ENCODE results near the gene ASPHD1. TPM values are rescaled to one million over a fixed set of nuclear protein-coding genes. Genes with fewer than 3 reads are reported as not detected.

ASPHD1 gene
- total RNA-seq, 1 experiment from 2014 or later, result 2.0 TPM

GRCh38 chr16:29898135-29898803 lies 2.0 kb upstream of the ASPHD1 start:
- TF ChIP-seq CTCF (conservative IDR thresholded peaks at IDR 0.05; ENCODE audit: low read depth, low read length), result no peak
- no peak for TF ChIP-seq EZH2phosphoT487 (IDR thresholded peaks at IDR 0.05; ENCODE audit: borderline replicate concordance, low read length)
- TF ChIP-seq EZH2 (IDR thresholded peaks at IDR 0.05; ENCODE audit: low read length, unreplicated experiment), result no peak
- Histone ChIP-seq H3K36me3 (ENCODE audit: low read depth, low read length) (no peaks in the 10 kb centered on the region), H4K20me1 (ENCODE audit: low read length) (no peaks in the 10 kb centered on the region), H3K9me2 (replicated peaks; ENCODE audit: low read length) (no peaks in the 10 kb centered on the region), H3K4me1 (ENCODE audit: insufficient read depth, low read length) (peaks cover 7% of the 10 kb centered on the region; the same call in 1 of the 2 replicates), H3K27ac (ENCODE audit: low read length) (no peak overlapping the region), H3K4me2 (ENCODE audit: low read length) (peak overlapping the region; percentile 98), H3K9ac (ENCODE audit: low read length) (peak overlapping the region; percentile 70), H3K79me2 (ENCODE audit: low read length) (no peaks in the 10 kb centered on the region), H3K4me3 (ENCODE audit: low read length) (peak overlapping the region; percentile 66), H3K9me3 (ENCODE audit: low read length) (no peaks in the 10 kb centered on the region), H2AFZ (ENCODE audit: low read length) (no peak overlapping the region), H3F3A (ENCODE audit: low read length, unreplicated experiment) (no peaks in the 10 kb centered on the region), H3K27me3 (ENCODE audit: low read length) (no peaks in the 10 kb centered on the region)
- no peak for DNase-seq
- BruUV-seq (replicated peaks), result no TSS peak
- intact Hi-C loops (cut with micrococcal nuclease), result no loop called here
- ChIA-PET POLR2A (ENCODE audit: unreplicated experiment) (no interaction called here), CTCF (no interaction called here)
- ATAC-seq, result no peak

DNA sequence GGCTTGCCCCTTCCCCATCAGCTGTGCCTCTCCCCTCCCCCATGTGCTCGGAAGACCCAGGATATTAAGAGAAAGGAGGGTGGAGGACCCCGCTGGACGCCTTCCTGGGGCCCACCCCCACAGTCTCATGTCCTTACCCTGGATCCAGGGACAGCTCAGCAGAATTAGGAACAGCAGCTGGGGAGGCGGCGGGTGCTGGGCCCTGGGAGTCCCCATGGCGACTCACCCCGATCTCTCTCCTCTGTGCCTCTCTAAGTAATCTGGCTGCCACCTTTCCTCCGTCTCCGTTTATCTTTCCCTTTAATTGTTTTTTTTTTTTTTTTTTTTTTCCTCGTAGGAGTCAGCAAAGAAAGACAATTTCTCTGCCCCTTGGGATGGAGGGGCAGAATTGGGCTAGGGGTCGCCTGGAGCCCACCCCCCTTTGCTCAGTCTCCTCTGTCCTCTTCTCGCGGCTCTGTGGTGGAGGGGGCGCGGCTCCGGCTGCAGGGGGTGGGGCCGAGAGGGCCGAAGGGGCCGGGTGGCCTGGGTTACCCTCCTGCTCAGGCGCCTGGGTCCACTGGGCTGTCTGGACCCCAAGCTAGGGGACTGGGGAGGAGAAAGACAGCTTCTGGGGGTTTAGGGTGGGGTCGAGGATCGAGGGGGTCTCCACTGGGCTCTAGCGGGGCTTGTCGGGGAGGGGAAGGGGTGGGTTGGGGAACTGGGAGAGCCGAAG lies 1.3 kb upstream of the ASPHD1 start:
- no peak for DNase-seq
- Histone ChIP-seq H3K79me2 (ENCODE audit: low read length) (no peaks in the 10 kb centered on the region), H4K20me1 (ENCODE audit: low read length) (no peaks in the 10 kb centered on the region), H3K36me3 (ENCODE audit: low read depth, low read length) (no peaks in the 10 kb centered on the region), H3K4me2 (ENCODE audit: low read length) (peak overlapping the region; percentile 98), H3K9ac (ENCODE audit: low read length) (peak overlapping the region; percentile 70), H3F3A (ENCODE audit: low read length, unreplicated experiment) (no peaks in the 10 kb centered on the region), H3K4me3 (ENCODE audit: low read length) (peak overlapping the region; percentile 66), H2AFZ (ENCODE audit: low read length) (peak overlapping the region; percentile 80), H3K4me1 (ENCODE audit: insufficient read depth, low read length) (peaks cover 7% of the 10 kb centered on the region; the same call in 1 of the 2 replicates), H3K27me3 (ENCODE audit: low read length) (no peaks in the 10 kb centered on the region), H3K9me2 (replicated peaks; ENCODE audit: low read length) (no peaks in the 10 kb centered on the region), H3K9me3 (ENCODE audit: low read length) (no peaks in the 10 kb centered on the region), H3K27ac (ENCODE audit: low read length) (peak overlapping the region; percentile 45)
- TF ChIP-seq CTCF (conservative IDR thresholded peaks at IDR 0.05; ENCODE audit: low read depth, low read length) (no peak), EZH2 (IDR thresholded peaks at IDR 0.05; ENCODE audit: low read length, unreplicated experiment) (no peak), EZH2phosphoT487 (IDR thresholded peaks at IDR 0.05; ENCODE audit: borderline replicate concordance, low read length) (no peak)
- CTCF ChIA-PET, result interaction anchor here (0.6 to 1.3 kb wide), 8 partner anchors 35 to 472 kb away, joined by 3 to 7 read pairs (median 4); partner anchors contain the start of genes CDIPT and MVP
- TSS peak; percentile 80 for BruUV-seq (replicated peaks)
- intact Hi-C loops (cut with micrococcal nuclease), result no loop called here
- POLR2A ChIA-PET (ENCODE audit: unreplicated experiment), result interaction anchor here (0.7 to 1.2 kb wide), 5 partner anchors 11 to 133 kb away, joined by 3 to 16 read pairs (median 5); partner anchors contain the start of genes KCTD13 and TAOK2
- peak; percentile 69 for ATAC-seq
